Measurements from ENCODE around the gene TRPM3.

The TRPM3 gene

GRCh38 chr9:71144495-71144894, 23.1 kb upstream of the TRPM3 start:
- no peak for DNase-seq (ENCODE audit: extremely low read depth, low read depth)
- TF ChIP-seq, protein P1, sequence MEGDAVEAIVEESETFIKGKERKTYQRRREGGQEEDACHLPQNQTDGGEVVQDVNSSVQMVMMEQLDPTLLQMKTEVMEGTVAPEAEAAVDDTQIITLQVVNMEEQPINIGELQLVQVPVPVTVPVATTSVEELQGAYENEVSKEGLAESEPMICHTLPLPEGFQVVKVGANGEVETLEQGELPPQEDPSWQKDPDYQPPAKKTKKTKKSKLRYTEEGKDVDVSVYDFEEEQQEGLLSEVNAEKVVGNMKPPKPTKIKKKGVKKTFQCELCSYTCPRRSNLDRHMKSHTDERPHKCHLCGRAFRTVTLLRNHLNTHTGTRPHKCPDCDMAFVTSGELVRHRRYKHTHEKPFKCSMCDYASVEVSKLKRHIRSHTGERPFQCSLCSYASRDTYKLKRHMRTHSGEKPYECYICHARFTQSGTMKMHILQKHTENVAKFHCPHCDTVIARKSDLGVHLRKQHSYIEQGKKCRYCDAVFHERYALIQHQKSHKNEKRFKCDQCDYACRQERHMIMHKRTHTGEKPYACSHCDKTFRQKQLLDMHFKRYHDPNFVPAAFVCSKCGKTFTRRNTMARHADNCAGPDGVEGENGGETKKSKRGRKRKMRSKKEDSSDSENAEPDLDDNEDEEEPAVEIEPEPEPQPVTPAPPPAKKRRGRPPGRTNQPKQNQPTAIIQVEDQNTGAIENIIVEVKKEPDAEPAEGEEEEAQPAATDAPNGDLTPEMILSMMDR (IDR thresholded peaks at IDR 0.05; ENCODE audit: low read depth, low read length, missing control alignments), result no peak
- no peak overlapping the region for H3K4me3 ChIP-seq (replicated peaks; ENCODE audit: low read depth, low read length)

DNA sequence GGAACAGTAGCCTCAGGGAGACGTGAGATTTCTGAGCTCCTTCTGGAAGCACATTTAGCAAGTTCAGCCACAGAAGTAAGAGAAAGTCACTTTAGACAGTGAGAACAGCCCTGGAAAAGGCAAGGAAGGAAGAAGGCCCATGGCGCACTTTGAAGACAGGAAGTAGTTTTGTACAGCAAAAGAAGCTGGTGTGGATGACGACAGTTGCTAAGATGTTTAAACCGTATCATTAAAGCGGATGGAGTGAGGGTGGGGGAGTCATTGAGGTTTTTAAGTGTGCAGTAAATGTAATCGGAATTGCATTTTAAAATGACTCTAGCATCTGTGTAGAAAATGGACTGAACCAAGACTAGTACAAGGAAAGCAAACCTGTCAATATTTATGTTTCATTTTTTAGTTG, 15.3 kb upstream of the TRPM3 start:
- DNase-seq (ENCODE audit: extremely low read depth, low read depth), result no peak
- H3K4me3 ChIP-seq (replicated peaks; ENCODE audit: low read depth, low read length), result no peak overlapping the region
- TF ChIP-seq, protein P1 (IDR thresholded peaks at IDR 0.05; ENCODE audit: low read depth, low read length, missing control alignments), result no peak

DNA sequence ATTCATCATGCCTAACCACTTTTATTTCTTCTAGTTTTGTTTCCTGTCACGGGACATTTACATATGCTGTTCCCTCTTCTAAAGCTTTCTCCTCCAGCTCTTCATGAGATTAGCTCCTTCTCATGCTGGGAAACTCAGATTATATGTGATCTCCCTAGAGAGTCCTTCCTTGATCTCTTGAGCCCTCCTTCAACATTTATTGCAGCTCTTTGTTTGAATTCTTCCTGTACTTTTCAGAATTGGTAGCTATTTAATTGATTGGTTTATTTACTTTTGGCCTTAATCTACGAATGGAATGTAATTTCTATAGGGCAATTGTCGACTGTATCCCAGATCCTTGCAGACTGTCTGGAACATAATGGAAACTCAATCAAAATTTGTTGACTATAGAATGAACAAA, 9.7 kb upstream of the TRPM3 start:
- DNase-seq (ENCODE audit: extremely low read depth, low read depth), result no peak
- H3K4me3 ChIP-seq (replicated peaks; ENCODE audit: low read depth, low read length), result no peak overlapping the region
- TF ChIP-seq, protein P1 (IDR thresholded peaks at IDR 0.05; ENCODE audit: low read depth, low read length, missing control alignments), result no peak

GRCh38 chr9:71130521-71130920, 9.1 kb upstream of the TRPM3 start:
- TF ChIP-seq, protein P1 (IDR thresholded peaks at IDR 0.05; ENCODE audit: low read depth, low read length, missing control alignments), result no peak
- no peak overlapping the region for H3K4me3 ChIP-seq (replicated peaks; ENCODE audit: low read depth, low read length)
- no peak for DNase-seq (ENCODE audit: extremely low read depth, low read depth)

DNA sequence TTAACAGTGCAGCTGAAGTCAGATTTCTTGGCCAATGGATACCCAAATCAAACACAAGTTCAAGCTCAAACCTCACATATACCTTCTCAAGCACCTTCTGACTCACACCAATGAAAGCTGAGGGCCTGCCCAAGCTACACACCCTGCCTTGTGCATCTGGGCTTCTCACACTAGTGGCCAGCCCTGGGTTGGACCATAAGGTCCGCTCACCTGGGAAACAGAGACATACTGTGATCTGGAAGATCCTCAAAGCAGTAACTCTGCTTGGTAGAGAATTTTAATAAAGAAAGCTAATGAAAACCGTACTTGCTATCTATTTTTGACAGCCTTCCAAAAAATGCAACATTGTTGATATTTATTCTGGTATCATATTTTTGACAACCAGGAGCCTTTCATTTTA, 7.4 kb upstream of the TRPM3 start:
- H3K4me3 ChIP-seq (replicated peaks; ENCODE audit: low read depth, low read length), result no peak overlapping the region
- no peak for DNase-seq (ENCODE audit: extremely low read depth, low read depth)
- TF ChIP-seq, protein P1 (IDR thresholded peaks at IDR 0.05; ENCODE audit: low read depth, low read length, missing control alignments), result no peak

DNA sequence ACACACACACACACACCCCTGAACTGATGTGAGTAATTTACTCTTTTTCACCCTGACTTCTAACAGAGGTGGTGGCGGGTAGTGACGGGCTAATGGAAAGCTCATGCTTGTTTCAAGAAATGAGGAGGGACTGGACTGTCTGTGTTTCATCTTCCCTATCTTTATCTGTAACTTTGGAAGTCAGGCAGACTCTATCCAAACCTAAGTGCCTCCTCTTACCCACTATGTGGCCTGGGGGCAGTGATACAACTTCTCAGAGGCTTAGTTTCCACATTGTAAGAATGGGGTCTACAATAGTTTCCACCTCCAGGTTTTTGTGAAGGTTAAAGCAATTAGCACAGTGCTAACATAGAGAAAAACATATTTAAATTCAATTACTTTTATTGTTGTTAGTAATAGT, 5.9 kb upstream of the TRPM3 start:
- DNase-seq (ENCODE audit: extremely low read depth, low read depth), result no peak
- no peak overlapping the region for H3K4me3 ChIP-seq (replicated peaks; ENCODE audit: low read depth, low read length)
- TF ChIP-seq, protein P1 (IDR thresholded peaks at IDR 0.05; ENCODE audit: low read depth, low read length, missing control alignments), result no peak

DNA sequence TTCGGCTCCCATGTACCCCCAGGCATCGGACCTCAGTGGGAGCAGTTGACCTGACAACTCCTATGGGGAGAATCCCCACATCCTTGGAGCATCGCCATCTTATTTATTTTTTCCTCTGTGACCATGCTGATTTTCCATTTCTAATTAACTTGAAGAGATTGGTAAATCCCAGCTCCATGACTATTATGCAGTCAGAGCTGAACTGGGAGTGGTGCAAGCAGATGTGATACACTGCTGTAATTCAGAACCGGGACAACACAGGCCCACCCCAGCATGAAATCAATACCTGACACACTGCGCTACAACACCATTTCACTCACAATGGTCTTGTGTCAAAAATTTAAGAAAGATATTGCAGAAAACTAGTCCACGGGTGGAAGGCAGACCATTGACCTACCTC, 1.0 kb upstream of the TRPM3 start:
- no peak for DNase-seq (ENCODE audit: extremely low read depth, low read depth)
- H3K4me3 ChIP-seq (replicated peaks; ENCODE audit: low read depth, low read length), result no peak overlapping the region
- TF ChIP-seq, protein P1 (IDR thresholded peaks at IDR 0.05; ENCODE audit: low read depth, low read length, missing control alignments), result no peak
